CD4-positive, alpha-beta T cell treated with Interleukin-10 for 1 hour (primary cell): ENCODE data around the gene ZNF281.
"Not testable (repeated sequence)": the region's sequence is repeated elsewhere in the genome, so short reads cannot be mapped to it uniquely, and the experiment has no call there.

Experiments used
- DNase-seq: peaks from one replicate; pipeline ENCODE4 v3.0.0-alpha.2; 2020

ZNF281 gene

GRCh38 chr1:200362421-200362820 is 47.4 kb downstream of the ZNF281 start:
- no peak for DNase-seq

- no peak for DNase-seq
Observed at GRCh38 chr1:200359610-200360163, 50.1 kb downstream of the ZNF281 start.

- not testable (repeated sequence) for DNase-seq
Observed at GRCh38 chr1:200357925-200358324, 51.9 kb downstream of the ZNF281 start.

- DNase-seq, result no peak
Observed at GRCh38 chr1:200355801-200356200, 54.0 kb downstream of the ZNF281 start.
